Esophagus muscularis mucosa (tissue), 4 donors: ENCODE results near the gene TIPRL. TPM values are rescaled to one million over a fixed set of nuclear protein-coding genes. Genes with fewer than 3 reads are reported as not detected.

ENCODE experiments used
- DNase-seq: peaks from one replicate; pipeline ENCODE4 v3.0.0-alpha.2; 2017; ENCODE audit errors: extremely low spot score
- H3K27ac ChIP-seq, 4 donors: fragments of 200-600 bp; sonication (generic); replicated peaks in 1 of 4; 1 replicate in 3 of 4; 2 replicates in 1 of 4; pipeline ENCODE4 v1.5.1; 2016 to 2019; ENCODE audit warnings: mild to moderate bottlenecking in 1 of 4
- H3K27me3 ChIP-seq, 4 donors: fragments of 200-600 bp; sonication (generic); one replicate each; pipeline versions ENCODE4 v1.5.1 to v1.6.0; 2016 to 2019
- H3K36me3 ChIP-seq, 4 donors: fragments of 200-600 bp; sonication (generic); one replicate each; pipeline ENCODE4 v1.5.1; 2016 to 2019
- H3K4me1 ChIP-seq, 4 donors: fragments of 200-600 bp; sonication (generic); one replicate each; pipeline ENCODE4 v1.5.1; 2016 to 2019
- H3K4me3 ChIP-seq, 4 donors: fragments of 200-600 bp; sonication (generic); 1 replicate in 2 of 4; 2 replicates in 2 of 4; pipeline ENCODE4 v1.5.1; 2016 to 2019; ENCODE audit warnings: mild to moderate bottlenecking in 4 of 4, moderate library complexity in 1 of 4
- H3K9me3 ChIP-seq, 4 donors: fragments of 200-600 bp; sonication (generic); 1 replicate in 3 of 4; 2 replicates in 1 of 4; pipeline ENCODE4 v1.5.1; 2016 to 2019
- CTCF ChIP-seq, 3 experiments: fragments of 200-600 bp in 2 of 3; fragments of 450-650 bp in 1 of 3; sonication (generic) in 2 of 3; IDR thresholded peaks; one replicate each; pipeline ENCODE4 v1.5.1; 2017 to 2019; ENCODE audit warnings: antibody characterized with exemption in 3 of 3, mild to moderate bottlenecking in 2 of 3, moderate library complexity in 1 of 3
- EP300 ChIP-seq: sonication (generic); formaldehyde crosslinking; IDR thresholded peaks from one replicate; pipeline ENCODE4 v1.6.1; 2017; ENCODE audit warnings: antibody characterized with exemption
- POLR2A ChIP-seq: fragments of 450-650 bp; IDR thresholded peaks from one replicate; pipeline ENCODE4 v1.6.1; 2017; ENCODE audit warnings: antibody characterized with exemption, moderate library complexity, mild to moderate bottlenecking, low read depth
- POLR2AphosphoS5 ChIP-seq, 2 donors: sonication (generic); formaldehyde crosslinking; IDR thresholded peaks; one replicate each; pipeline ENCODE4 v1.6.1; 2017; ENCODE audit warnings: antibody characterized with exemption in 2 of 2
- WGBS: methylation state at CpG from one replicate; pipeline ENCODE4 v1.1.5; 2018; 5-methylcytosine and 5-hydroxymethylcytosine counted together
- intact Hi-C: fragments of 100-400 bp; cut with DNase I; formaldehyde crosslinking; loops from one replicate; pipeline ENCODE4 v1.15.1; 2023
- total RNA-seq, 4 donors: library from RNA; depleted of rRNA; stranded (reverse); fragments of >200 nt; gene quantifications; one replicate each; pipeline versions ENCODE4 v1.1.0 to v1.2.1, GENCODE V29; 2016

Gene TIPRL
- total RNA-seq, 4 donors from 2014 or later = 19.0 to 25.7 (median 23.5) TPM

GRCh38 chr1:168230709-168231108 lies 51.9 kb downstream of the TIPRL start:
- 89% methylated on average over 3 of the region's 3 CpGs for WGBS
- intact Hi-C loops = no loop called here
- TF ChIP-seq CTCF (IDR thresholded peaks at IDR 0.05) = no peak
- TF ChIP-seq POLR2AphosphoS5 (IDR thresholded peaks at IDR 0.05) = no peak
- TF ChIP-seq EP300 = no peak
- TF ChIP-seq POLR2A = no peak
- Histone ChIP-seq H3K9me3 (no peaks in the 10 kb centered on the region), H3K4me3 (no peak overlapping the region), H3K36me3 (peaks cover 12 to 55% (median 42%) of the 10 kb centered on the region in 4 donors), H3K27me3 (no peaks in the 10 kb centered on the region), H3K4me1 (peaks cover 22 to 60% (median 58%) of the 10 kb centered on the region in 4 donors), H3K27ac (no peak overlapping the region)
- DNase-seq = no peak

GRCh38 chr1:168234846-168235547 lies 56.2 kb downstream of the TIPRL start:
- Histone ChIP-seq H3K4me3 (no peak overlapping the region), H3K36me3 (peaks cover 21 to 97% (median 71%) of the 10 kb centered on the region in 4 donors), H3K27me3 (no peaks in the 10 kb centered on the region), H3K27ac (peak overlapping the region; percentile 17 to 60 (median 36)), H3K9me3 (no peaks in the 10 kb centered on the region), H3K4me1 (peaks cover 7 to 34% (median 26%) of the 10 kb centered on the region in 4 donors)
- intact Hi-C loops = no loop called here
- TF ChIP-seq POLR2A = no peak
- peak; percentile 35 to 55 (median 40) for TF ChIP-seq CTCF (IDR thresholded peaks at IDR 0.05)
- no peak for TF ChIP-seq POLR2AphosphoS5 (IDR thresholded peaks at IDR 0.05)
- no peak for TF ChIP-seq EP300
- DNase-seq = peak; percentile 21
- WGBS = 92% methylated on average over 8 of the region's 8 CpGs

GRCh38 chr1:168235548-168235885 lies 56.8 kb downstream of the TIPRL start:
- intact Hi-C loops = no loop called here
- Histone ChIP-seq H3K4me3 (no peak overlapping the region), H3K36me3 (peaks cover 21 to 98% (median 73%) of the 10 kb centered on the region in 4 donors), H3K27me3 (no peaks in the 10 kb centered on the region), H3K9me3 (no peaks in the 10 kb centered on the region), H3K27ac (peak overlapping the region; percentile 17 to 60 (median 36)), H3K4me1 (peaks cover 7 to 29% (median 21%) of the 10 kb centered on the region in 4 donors)
- DNase-seq = no peak
- peak in 1 of 3 experiments; percentile 10 for TF ChIP-seq CTCF (IDR thresholded peaks at IDR 0.05)
- TF ChIP-seq POLR2A = no peak

GRCh38 chr1:168235937-168236336 lies 57.2 kb downstream of the TIPRL start:
- H3K4me3 ChIP-seq = no peak overlapping the region
- TF ChIP-seq POLR2AphosphoS5 (IDR thresholded peaks at IDR 0.05) (no peak), CTCF (IDR thresholded peaks at IDR 0.05) (no peak)
- H3K9me3 ChIP-seq = no peaks in the 10 kb centered on the region
- WGBS = 92% methylated on average over 3 of the region's 3 CpGs
- peaks cover 21 to 98% (median 76%) of the 10 kb centered on the region in 4 donors for H3K36me3 ChIP-seq
- peaks cover 7 to 25% (median 17%) of the 10 kb centered on the region in 4 donors for H3K4me1 ChIP-seq
- no peaks in the 10 kb centered on the region for H3K27me3 ChIP-seq
- H3K27ac ChIP-seq = peak overlapping the region in 2 of 4 donors; percentile 32 to 60
- intact Hi-C loops = no loop called here
- DNase-seq = no peak
